Esophagus muscularis mucosa (tissue), 3 donors: ENCODE results near the gene GLB1L3.

Source experiments
- POLR2A ChIP-seq: fragments of 450-650 bp; IDR thresholded peaks from one replicate; pipeline ENCODE4 v1.6.1; 2017; ENCODE audit warnings: antibody characterized with exemption, moderate library complexity, mild to moderate bottlenecking, low read depth
- POLR2AphosphoS5 ChIP-seq, 2 donors: sonication (generic); formaldehyde crosslinking; IDR thresholded peaks; one replicate each; pipeline ENCODE4 v1.6.1; 2017; ENCODE audit warnings: antibody characterized with exemption in 2 of 2
- TF ChIP-seq, protein P1 (sequence below), 3 experiments: fragments of 200-600 bp in 2 of 3; fragments of 450-650 bp in 1 of 3; sonication (generic) in 2 of 3; IDR thresholded peaks; one replicate each; pipeline ENCODE4 v1.5.1; 2017 to 2019; ENCODE audit warnings: antibody characterized with exemption in 3 of 3, mild to moderate bottlenecking in 2 of 3, moderate library complexity in 1 of 3

DNA sequence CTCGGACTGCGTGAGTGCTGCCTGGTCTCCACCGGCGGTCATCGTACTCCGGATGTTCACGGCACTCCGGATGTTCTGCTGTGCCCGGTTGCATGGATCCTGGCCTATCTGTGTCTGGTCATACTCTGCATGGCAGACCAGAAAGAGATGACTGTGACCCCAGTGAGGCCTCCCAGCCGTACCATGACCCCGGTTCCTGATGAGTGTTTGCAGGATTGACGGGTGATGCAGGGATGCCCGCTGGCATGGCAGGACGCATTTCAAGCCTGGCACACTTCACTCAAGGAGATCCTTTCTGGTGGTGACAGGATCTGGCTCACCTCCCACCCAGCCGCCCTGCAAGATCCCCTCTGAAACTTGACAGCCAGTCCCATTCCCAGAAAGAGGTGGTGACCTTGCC is 61.9 kb downstream of the GLB1L3 start:
- TF ChIP-seq, protein P1, sequence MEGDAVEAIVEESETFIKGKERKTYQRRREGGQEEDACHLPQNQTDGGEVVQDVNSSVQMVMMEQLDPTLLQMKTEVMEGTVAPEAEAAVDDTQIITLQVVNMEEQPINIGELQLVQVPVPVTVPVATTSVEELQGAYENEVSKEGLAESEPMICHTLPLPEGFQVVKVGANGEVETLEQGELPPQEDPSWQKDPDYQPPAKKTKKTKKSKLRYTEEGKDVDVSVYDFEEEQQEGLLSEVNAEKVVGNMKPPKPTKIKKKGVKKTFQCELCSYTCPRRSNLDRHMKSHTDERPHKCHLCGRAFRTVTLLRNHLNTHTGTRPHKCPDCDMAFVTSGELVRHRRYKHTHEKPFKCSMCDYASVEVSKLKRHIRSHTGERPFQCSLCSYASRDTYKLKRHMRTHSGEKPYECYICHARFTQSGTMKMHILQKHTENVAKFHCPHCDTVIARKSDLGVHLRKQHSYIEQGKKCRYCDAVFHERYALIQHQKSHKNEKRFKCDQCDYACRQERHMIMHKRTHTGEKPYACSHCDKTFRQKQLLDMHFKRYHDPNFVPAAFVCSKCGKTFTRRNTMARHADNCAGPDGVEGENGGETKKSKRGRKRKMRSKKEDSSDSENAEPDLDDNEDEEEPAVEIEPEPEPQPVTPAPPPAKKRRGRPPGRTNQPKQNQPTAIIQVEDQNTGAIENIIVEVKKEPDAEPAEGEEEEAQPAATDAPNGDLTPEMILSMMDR (IDR thresholded peaks at IDR 0.05): no peak
- TF ChIP-seq POLR2A: no peak
- no peak for TF ChIP-seq POLR2AphosphoS5 (IDR thresholded peaks at IDR 0.05)
